Esophagus muscularis mucosa (tissue), 4 donors: ENCODE data around the gene MAML3. TPM values are rescaled to one million over a fixed set of nuclear protein-coding genes. Genes with fewer than 3 reads are reported as not detected.

Experiments used
- DNase-seq: peaks from one replicate; pipeline ENCODE4 v3.0.0-alpha.2; 2017; ENCODE audit errors: extremely low spot score
- H3K27ac ChIP-seq, 4 donors: fragments of 200-600 bp; sonication (generic); replicated peaks in 1 of 4; 1 replicate in 3 of 4; 2 replicates in 1 of 4; pipeline ENCODE4 v1.5.1; 2016 to 2019; ENCODE audit warnings: mild to moderate bottlenecking in 1 of 4
- H3K27me3 ChIP-seq, 4 donors: fragments of 200-600 bp; sonication (generic); one replicate each; pipeline versions ENCODE4 v1.5.1 to v1.6.0; 2016 to 2019
- H3K36me3 ChIP-seq, 4 donors: fragments of 200-600 bp; sonication (generic); one replicate each; pipeline ENCODE4 v1.5.1; 2016 to 2019
- H3K4me1 ChIP-seq, 4 donors: fragments of 200-600 bp; sonication (generic); one replicate each; pipeline ENCODE4 v1.5.1; 2016 to 2019
- H3K4me3 ChIP-seq, 4 donors: fragments of 200-600 bp; sonication (generic); 1 replicate in 2 of 4; 2 replicates in 2 of 4; pipeline ENCODE4 v1.5.1; 2016 to 2019; ENCODE audit warnings: mild to moderate bottlenecking in 4 of 4, moderate library complexity in 1 of 4
- H3K9me3 ChIP-seq, 4 donors: fragments of 200-600 bp; sonication (generic); 1 replicate in 3 of 4; 2 replicates in 1 of 4; pipeline ENCODE4 v1.5.1; 2016 to 2019
- EP300 ChIP-seq: sonication (generic); formaldehyde crosslinking; IDR thresholded peaks from one replicate; pipeline ENCODE4 v1.6.1; 2017; ENCODE audit warnings: antibody characterized with exemption
- POLR2A ChIP-seq: fragments of 450-650 bp; IDR thresholded peaks from one replicate; pipeline ENCODE4 v1.6.1; 2017; ENCODE audit warnings: antibody characterized with exemption, moderate library complexity, mild to moderate bottlenecking, low read depth
- POLR2AphosphoS5 ChIP-seq, 2 donors: sonication (generic); formaldehyde crosslinking; IDR thresholded peaks; one replicate each; pipeline ENCODE4 v1.6.1; 2017; ENCODE audit warnings: antibody characterized with exemption in 2 of 2
- WGBS: methylation state at CpG from one replicate; pipeline ENCODE4 v1.1.5; 2018; 5-methylcytosine and 5-hydroxymethylcytosine counted together
- intact Hi-C: fragments of 100-400 bp; cut with DNase I; formaldehyde crosslinking; loops from one replicate; pipeline ENCODE4 v1.15.1; 2023
- total RNA-seq, 4 donors: library from RNA; depleted of rRNA; stranded (reverse); fragments of >200 nt; gene quantifications; one replicate each; pipeline versions ENCODE4 v1.1.0 to v1.2.1, GENCODE V29; 2016
- TF ChIP-seq, protein P1 (sequence below), 3 experiments: fragments of 200-600 bp in 2 of 3; fragments of 450-650 bp in 1 of 3; sonication (generic) in 2 of 3; IDR thresholded peaks; one replicate each; pipeline ENCODE4 v1.5.1; 2017 to 2019; ENCODE audit warnings: antibody characterized with exemption in 3 of 3, mild to moderate bottlenecking in 2 of 3, moderate library complexity in 1 of 3

Gene MAML3
- total RNA-seq, 4 donors from 2014 or later, result 5.0 to 8.7 (median 7.1) TPM

DNA sequence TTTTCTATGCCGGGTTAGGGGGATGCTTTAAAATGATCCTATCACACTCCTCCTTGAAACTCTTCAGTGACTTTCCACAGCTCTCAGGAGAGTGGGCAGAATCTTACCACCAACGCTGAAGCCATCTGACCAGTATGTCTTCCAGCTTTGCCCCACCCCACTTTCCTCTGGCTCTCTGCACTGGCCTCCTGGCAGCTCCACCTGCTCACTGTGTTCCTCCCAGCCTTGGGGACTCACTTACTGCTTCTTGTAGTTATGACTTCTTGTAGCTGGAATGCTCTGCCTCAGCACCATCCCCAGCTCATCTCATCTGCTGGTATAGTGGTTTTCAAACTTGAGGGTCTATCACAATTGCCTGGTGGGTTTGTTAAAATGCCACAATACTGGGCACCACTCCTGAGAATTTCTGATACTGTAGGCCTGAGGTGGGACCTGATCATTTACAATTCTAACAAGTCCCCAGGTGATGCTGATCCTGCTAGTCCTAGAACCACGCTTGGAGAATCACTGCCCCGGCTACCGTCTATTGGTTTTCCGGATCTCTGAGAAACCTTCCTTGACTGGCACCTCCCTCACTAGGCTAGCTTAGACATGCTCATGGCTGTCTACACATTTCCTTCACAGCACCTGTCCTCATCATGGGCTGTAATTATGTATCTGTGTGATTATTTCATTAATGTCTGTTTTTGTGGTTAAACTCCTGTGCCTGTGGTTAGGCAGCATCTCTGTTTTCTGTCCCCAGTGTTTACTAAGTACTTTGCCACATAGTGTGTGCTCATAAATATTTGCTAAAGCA, 336.1 kb downstream of the MAML3 start:
- H3K4me3 ChIP-seq, result no peak overlapping the region
- H3K36me3 ChIP-seq, result no peaks in the 10 kb centered on the region
- intact Hi-C loops, result no loop called here
- no peaks in the 10 kb centered on the region for H3K27me3 ChIP-seq
- H3K9me3 ChIP-seq, result no peaks in the 10 kb centered on the region
- TF ChIP-seq POLR2AphosphoS5 (IDR thresholded peaks at IDR 0.05), result peak in 1 of 2 donors; percentile 20
- TF ChIP-seq EP300, result no peak
- peak overlapping the region in 3 of 4 donors; percentile 22 to 78 (median 77) for H3K27ac ChIP-seq
- peaks cover 31 to 40% (median 32%) of the 10 kb centered on the region in 4 donors for H3K4me1 ChIP-seq
- 95% methylated on average over 6 of the region's 6 CpGs for WGBS
- DNase-seq, result no peak

DNA sequence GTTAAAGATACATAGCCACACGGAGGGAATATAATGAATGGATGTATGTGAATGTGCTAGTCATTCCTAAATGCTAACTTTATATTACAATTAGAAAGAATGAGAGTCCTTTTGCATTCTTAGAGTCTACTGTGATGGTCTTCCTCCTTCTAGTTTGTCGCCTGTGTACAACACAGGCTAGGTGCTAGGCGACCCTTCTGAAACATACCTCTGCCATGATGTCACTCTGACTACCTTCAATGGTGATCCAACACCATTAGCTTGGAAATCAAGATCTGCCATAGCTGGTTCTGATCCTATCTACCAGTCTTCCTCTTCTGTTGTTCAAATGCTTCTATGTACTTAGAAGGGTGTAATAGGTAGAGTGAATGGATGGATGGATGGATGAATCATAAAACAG, 337.1 kb downstream of the MAML3 start:
- intact Hi-C loops, result no loop called here
- H3K9me3 ChIP-seq, result no peaks in the 10 kb centered on the region
- 88% methylated on average over 3 of the region's 3 CpGs for WGBS
- no peaks in the 10 kb centered on the region for H3K36me3 ChIP-seq
- H3K4me1 ChIP-seq, result peaks cover 31 to 40% (median 32%) of the 10 kb centered on the region in 4 donors
- H3K27ac ChIP-seq, result peak overlapping the region in 3 of 4 donors; percentile 68 to 78 (median 77)
- H3K4me3 ChIP-seq, result no peak overlapping the region
- TF ChIP-seq POLR2AphosphoS5 (IDR thresholded peaks at IDR 0.05) (no peak), POLR2A (no peak), EP300 (no peak)
- TF ChIP-seq, protein P1, sequence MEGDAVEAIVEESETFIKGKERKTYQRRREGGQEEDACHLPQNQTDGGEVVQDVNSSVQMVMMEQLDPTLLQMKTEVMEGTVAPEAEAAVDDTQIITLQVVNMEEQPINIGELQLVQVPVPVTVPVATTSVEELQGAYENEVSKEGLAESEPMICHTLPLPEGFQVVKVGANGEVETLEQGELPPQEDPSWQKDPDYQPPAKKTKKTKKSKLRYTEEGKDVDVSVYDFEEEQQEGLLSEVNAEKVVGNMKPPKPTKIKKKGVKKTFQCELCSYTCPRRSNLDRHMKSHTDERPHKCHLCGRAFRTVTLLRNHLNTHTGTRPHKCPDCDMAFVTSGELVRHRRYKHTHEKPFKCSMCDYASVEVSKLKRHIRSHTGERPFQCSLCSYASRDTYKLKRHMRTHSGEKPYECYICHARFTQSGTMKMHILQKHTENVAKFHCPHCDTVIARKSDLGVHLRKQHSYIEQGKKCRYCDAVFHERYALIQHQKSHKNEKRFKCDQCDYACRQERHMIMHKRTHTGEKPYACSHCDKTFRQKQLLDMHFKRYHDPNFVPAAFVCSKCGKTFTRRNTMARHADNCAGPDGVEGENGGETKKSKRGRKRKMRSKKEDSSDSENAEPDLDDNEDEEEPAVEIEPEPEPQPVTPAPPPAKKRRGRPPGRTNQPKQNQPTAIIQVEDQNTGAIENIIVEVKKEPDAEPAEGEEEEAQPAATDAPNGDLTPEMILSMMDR (IDR thresholded peaks at IDR 0.05), result no peak
- DNase-seq, result peak; percentile 50
- H3K27me3 ChIP-seq, result no peaks in the 10 kb centered on the region

DNA sequence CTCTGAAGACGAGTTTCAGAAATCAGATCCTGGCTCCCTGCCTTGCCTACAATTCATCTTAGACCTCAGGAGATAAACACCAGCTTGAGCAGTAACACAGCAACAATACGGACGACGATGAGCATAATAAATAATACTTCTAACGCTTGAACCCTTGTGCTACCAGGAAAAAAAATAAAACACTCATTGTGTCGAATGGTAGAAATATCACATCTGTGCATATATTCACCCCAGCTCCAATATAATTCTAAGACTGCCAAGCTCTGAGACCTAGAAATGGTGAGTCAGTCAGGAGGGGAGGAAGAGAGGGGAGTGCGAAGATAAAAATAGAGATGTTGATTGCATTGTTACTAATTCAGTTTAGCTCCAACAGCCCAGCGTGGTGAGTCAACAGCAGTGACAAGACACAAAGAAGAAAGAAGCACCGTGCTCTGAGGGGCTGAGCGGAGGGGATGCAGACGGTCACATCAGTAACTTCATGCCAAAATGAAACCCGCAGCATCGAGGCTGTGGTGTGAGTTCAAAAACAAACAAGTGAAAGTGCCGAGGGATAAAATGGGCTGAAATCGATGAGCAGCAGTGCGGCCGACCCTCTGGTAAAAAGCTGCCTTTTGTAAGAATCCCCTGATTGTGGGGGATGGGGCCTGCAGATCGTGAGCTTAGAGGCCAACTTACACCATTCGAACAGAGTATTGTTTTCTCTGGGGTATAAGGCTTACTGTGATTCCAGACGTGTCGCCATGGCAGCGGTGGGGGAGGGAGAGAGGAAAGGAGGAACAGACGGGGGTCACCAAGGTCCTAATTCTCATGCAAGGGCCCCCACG, 338.0 kb downstream of the MAML3 start:
- intact Hi-C loops, result no loop called here
- TF ChIP-seq POLR2AphosphoS5 (IDR thresholded peaks at IDR 0.05) (peak in 1 of 2 donors; percentile 66), EP300 (no peak), POLR2A (no peak)
- TF ChIP-seq, protein P1 (IDR thresholded peaks at IDR 0.05), result no peak
- 12% methylated on average over 24 of the region's 24 CpGs for WGBS
- Histone ChIP-seq H3K4me3 (peak overlapping the region; percentile 43 to 56 (median 52)), H3K4me1 (peaks cover 31 to 40% (median 32%) of the 10 kb centered on the region in 4 donors), H3K27me3 (no peaks in the 10 kb centered on the region), H3K27ac (peak overlapping the region; percentile 68 to 78 (median 74)), H3K36me3 (no peaks in the 10 kb centered on the region), H3K9me3 (peaks cover 0 to 2% (median under 1%) of the 10 kb centered on the region in 4 donors)
- no peak for DNase-seq

DNA sequence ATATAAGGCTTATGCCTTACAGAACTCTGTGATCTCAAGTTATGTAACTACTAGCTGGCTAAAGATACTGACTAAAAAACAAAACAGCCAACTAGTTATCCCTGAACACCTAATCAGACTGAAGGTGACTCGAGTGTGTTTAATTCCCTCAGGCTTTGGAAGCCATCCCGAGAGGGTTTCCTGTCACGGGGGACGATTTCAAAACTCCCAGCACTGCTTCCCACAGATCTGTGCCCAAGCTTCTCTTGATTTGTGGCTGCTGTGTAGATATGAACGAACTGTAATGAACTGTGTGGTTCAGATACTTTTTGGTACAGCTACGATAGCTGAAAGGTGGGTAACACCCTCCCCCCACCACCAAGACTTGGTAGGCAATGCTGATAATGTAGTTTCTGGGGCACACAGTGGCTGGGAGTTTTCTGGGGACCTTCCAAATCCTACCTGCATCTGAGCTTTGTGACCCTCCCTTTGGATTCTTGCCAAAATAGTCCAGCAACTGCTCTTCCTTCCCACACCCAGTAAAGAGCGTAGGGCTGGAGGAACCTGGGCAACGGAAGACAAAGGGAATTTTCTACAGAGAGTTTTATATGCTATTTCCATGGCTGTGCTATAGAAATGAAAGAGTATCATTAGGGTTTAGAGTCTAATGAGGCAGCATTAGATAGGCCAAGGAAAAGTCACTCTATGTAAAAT, 339.5 kb downstream of the MAML3 start:
- peak overlapping the region in 2 of 4 donors; percentile 11 to 19 for H3K4me3 ChIP-seq
- WGBS, result 18% methylated on average over 5 of the region's 8 CpGs
- H3K27me3 ChIP-seq, result no peaks in the 10 kb centered on the region
- DNase-seq, result no peak
- H3K9me3 ChIP-seq, result peaks cover 0 to 9% (median 4%) of the 10 kb centered on the region in 4 donors
- H3K4me1 ChIP-seq, result peaks cover 34 to 43% (median 36%) of the 10 kb centered on the region in 4 donors
- no peaks in the 10 kb centered on the region for H3K36me3 ChIP-seq
- TF ChIP-seq EP300, result no peak
- TF ChIP-seq, protein P1 (IDR thresholded peaks at IDR 0.05), result no peak
- peak; percentile 13 to 49 for TF ChIP-seq POLR2AphosphoS5 (IDR thresholded peaks at IDR 0.05)
- intact Hi-C loops, result no loop called here
- peak overlapping the region; percentile 68 to 78 (median 74) for H3K27ac ChIP-seq
